NCI-H1105 (cell line): ENCODE measurements around the gene LRRC74A.

ENCODE experiments used
- DNase-seq: peaks from one replicate; lab custom pipeline; 2025; lab: John Stamatoyannopoulos, UW

Gene LRRC74A

GRCh38 chr14:76810525-76810924 is 15.7 kb upstream of the LRRC74A start:
- DNase-seq, result no peak

- DNase-seq, result no peak
Measured at GRCh38 chr14:76810953-76811400, 15.2 kb upstream of the LRRC74A start.

DNA sequence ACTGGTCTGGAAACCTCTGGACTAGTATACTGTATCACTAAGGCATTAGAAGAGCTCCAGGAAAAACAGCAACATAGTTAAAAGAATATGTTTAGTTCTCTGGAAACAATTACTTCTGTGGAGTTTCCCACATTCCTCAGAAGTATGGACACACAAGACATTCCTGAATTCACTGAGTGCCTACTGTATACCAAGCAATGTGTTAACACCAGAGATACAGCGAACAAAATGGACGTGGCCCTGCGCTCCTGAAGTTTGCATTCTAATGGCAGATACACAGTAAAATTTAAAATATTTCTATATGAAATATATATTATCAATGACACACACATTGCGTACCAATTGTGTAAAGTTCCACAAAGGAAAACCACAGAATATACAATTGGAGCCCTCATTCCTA is 14.6 kb upstream of the LRRC74A start:
- no peak for DNase-seq

DNA sequence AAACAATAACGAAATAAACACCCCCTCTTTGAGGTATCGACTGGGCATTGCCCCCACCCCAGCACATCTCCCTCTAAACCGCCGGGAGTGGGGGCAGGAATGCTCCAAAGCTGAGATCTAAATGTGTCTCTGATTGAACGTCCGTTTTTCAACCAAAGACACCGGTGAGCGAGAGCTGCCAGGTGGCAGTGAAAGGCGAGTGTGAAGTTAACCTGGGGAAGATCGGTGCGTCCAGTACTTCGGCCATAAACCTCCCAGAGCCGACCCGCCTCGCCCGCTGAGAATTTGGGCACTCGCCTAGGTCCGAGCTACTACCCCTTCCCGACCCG is 14.2 kb upstream of the LRRC74A start:
- no peak for DNase-seq

DNA sequence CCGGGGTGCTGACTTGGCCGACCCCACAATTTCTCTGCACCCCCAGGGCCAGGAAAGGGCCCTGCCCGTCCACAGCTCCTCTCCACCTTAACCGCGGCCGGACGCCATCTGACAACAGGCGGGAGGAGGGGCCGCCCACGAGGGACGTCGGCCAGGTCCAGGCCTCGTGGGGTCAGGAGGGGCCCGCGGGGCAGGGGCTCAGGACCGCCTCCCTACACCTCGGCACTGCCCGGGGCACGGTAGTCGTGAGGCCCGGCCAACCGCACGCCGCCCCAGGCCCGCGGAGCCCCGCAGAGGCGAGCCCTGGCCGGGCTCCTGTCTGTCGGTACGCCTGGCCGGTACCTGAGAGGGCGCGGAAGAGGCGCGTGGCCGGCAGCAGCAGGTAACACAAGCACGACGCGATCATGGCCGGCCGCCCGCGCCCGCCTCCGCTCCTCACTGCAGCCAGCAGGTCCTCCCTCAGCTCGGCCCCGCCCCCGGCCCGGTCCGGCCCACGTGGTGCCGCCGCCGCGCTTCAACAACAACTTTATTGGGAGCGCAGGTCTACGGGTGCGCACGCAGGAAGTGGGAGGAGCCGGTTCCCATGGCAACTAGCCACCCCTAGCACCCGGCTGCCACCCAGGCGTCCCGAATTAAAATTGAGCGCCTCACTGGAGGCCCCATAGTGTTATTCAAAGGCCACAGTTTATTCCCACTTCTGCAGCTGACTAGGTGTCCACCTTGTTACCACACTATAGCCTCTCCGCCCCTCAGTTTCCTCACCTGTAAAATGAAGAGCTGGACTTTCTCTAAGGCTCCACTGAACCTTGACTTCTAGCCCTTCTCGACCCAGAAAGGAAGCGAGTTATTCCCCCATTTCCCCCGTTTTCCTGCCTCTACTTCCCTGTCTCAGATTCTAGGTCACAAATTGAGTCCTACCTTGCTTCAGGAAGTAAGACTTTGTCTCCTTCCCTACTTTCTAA is 13.5 kb upstream of the LRRC74A start, which contains the start of gene ANGEL1:
ANGEL1 (minus strand) TSS at position 461 of the 962 bp plus-strand sequence; CDS start at position 406, 55 bp downstream.
- peak; percentile 96 for DNase-seq

GRCh38 chr14:76814726-76815645 is 11.2 kb upstream of the LRRC74A start:
- DNase-seq, result no peak

DNA sequence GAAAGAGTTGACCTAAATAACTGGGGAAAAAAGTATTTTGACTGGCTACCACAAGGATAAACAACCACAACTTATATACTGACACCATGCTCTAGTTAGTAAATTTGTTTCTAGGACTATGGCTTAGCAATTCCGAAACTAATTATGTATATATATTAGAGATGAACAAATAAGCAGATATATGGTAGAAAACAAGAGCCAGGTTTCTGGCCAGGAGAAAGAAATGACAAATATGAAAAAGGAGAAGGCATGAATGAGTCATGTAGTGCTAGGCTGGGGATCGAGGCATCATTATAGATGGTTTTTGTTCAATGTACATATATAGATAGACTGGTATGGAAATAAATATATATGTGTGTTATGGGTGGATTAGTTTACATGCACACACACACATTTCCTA is 5.5 kb upstream of the LRRC74A start:
- DNase-seq, result no peak

GRCh38 chr14:76827696-76828296 is 1.6 kb downstream of the LRRC74A start:
- DNase-seq, result no peak

- DNase-seq, result no peak
Measured at GRCh38 chr14:76828339-76829012, 2.3 kb downstream of the LRRC74A start.

GRCh38 chr14:76829013-76829365 is 2.8 kb downstream of the LRRC74A start:
- DNase-seq, result no peak

DNA sequence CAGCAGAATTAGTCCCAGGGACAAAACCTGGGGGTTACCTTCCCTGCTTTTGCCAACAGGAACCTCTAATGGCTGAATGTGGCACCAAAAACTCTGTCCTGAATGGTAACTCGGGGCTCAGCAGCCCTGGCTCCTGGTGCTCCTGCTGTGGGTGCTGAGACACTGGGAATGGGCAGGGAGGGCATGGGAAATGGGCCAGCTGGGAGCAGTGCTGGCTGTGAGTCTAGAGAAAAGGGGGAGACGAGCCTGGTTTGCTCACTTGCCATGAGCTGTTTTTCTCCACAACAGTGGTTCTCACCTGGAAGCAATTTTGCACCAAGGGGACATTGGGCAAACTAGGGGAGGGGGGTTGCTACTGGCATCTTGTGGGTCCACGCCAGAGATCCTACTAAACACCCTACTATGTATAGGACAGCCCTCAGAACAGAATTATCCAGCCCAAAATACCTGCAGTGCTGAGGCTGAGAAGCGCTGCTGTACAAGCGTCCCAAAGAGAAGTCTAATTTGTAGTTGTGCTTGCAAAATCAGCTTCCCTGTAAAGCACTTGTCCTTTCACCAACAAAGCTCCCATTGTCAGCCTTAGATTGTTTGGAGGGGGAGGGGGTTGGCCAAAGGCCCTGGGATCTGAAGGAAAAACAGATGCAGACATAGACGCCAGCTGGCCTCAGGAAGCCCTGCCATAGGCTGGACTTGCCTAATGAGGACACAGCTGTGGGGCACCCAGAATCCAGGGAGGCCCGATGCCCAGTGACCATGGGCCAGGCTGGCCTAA is 3.6 kb downstream of the LRRC74A start:
- DNase-seq, result no peak

- DNase-seq, result no peak
Measured at GRCh38 chr14:76830556-76830955, 4.3 kb downstream of the LRRC74A start.

- no peak for DNase-seq
Measured at GRCh38 chr14:76832503-76832988, 6.3 kb downstream of the LRRC74A start.

DNA sequence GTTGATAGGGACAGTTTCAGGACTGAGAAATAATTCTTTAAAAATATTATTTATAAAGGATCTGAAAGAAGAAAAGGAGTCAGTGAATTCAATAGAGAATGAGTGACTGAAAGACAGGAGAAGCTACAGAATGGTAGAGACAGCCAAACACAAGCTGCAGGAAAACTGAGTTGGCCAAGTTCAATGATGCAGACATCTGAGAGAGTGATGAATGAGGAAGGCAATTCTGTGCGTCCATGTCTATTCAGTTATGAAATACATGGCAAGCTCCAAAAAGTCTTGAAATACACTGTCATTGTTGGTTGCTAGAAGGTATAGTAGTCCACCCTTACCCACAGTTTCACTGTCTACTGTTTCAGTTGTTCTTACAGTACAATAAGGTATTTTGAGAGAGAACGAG is 6.8 kb downstream of the LRRC74A start:
- DNase-seq, result no peak

DNA sequence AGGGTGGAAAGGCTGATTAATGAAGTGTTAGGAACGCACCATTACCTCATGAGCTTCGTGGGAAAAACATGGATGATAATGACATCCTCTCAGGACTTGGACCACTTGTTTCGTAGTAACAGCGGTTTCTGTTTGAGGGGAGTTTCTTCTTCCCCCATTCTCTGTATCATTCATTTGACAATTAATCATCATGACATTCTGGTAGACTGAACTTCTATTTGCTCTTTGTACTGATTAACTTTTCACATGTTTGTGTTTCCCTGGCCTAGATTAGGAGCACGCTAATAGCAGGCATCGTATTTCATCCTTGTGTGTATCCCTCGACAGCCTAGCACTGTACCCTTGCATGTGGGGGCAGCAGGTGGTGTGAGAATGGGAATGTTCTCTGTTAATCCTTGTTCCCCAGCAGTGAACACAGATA is 8.0 kb downstream of the LRRC74A start:
- no peak for DNase-seq

DNA sequence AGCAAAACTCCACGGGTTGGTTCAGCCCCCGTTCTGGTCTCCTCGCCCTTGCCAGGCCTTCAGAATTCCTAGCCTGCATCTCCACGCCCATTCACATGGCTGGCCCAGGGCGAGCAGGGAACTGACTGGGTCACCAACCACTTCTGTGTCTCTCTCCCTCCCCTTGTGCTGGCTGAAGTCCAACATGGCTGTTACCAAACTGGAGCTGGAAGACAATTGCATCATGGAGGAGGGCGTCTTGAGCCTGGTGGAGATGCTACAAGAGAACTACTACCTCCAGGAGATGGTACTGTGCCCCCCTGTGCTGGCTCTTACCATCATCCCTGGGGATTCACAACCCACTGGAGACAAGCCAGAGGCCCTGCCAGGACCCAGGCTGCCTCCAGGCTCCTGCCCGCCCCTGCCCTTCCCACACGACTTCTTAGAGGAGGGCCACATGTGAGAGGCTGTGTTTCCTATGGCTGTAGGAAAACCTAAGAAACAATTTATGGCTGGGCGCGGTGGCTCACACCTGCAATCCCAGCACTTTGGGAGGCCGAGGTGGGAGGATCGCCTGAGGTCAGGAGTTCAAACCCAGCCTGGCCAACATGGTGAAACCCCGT is 9.9 kb downstream of the LRRC74A start:
- DNase-seq, result no peak

DNA sequence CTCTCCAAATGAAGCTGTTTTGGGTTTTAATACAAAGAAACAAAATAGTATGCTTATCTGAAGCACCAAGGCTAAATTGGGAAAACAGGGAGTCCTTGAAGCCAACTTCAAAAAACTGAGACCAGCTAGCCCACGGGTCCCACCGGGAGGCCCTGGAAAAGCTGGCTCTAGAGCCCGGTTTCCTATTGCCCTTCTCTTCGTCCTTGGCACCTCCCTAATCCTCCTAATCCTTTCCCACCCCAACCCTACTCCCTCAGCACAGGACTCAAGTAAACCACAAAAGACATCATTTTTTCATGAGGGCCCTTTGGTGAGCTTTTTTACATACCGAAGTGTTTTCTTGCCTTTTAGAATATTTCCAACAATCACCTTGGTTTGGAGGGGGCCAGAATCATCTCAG is 11.3 kb downstream of the LRRC74A start:
- no peak for DNase-seq

GRCh38 chr14:76842414-76842813 is 16.2 kb downstream of the LRRC74A start:
- no peak for DNase-seq

GRCh38 chr14:76844223-76844622 is 18.0 kb downstream of the LRRC74A start:
- no peak for DNase-seq

DNA sequence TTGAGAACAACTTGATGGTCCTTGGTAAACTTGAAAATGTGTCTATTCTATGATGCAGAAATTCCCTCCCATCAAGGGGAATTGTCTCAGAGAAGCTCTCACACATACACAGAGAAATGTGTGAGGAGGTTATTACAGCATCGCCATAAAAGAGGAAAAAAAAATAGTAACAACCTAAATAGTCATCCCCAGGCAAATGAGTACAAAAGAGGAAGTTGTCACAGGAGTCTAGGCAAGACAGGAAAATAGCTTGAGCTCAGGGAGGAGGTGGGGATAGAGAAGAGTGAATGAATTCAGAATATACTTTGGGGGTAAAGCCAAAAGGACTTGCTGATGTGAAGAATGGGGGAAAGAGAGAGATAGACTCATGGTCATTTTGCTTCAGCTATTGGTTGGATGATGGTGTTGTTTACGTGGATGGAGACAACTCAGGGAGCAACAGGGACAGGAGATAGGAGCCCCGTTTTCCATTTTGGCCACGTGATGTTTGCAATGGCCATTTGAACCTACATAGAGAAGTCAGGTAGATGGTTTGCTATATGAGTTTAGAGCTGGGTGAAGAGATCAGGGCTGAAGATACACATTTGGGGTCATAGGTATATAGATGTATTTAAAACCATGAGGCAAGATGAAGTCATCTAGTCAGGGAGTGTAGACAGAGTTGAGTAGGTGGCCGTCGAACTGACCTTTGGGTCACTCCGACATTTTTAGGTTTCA is 20.3 kb downstream of the LRRC74A start:
- no peak for DNase-seq
